ENCODE measurements around the gene STX19. TPM values are rescaled to one million over a fixed set of nuclear protein-coding genes. Genes with fewer than 3 reads are reported as not detected.
"Not testable (repeated sequence)": the region's sequence is repeated elsewhere in the genome, so short reads cannot be mapped to it uniquely, and the experiment has no call there.

Gene STX19
- total RNA-seq, 1 experiment from 2014 or later: 5.2 TPM

GRCh38 chr3:94050546-94050945 lies 22.1 kb upstream of the STX19 start:
- BruUV-seq (replicated peaks): no TSS peak
- TF ChIP-seq CTCF (IDR thresholded peaks at IDR 0.05; ENCODE audit: unreplicated experiment): no peak
- CTCF ChIA-PET: no interaction called here
- no peaks in the 10 kb centered on the region for H3K27me3 Mint-ChIP-seq (ENCODE audit: unreplicated experiment)
- H3K4me1 Mint-ChIP-seq (ENCODE audit: low read depth, unreplicated experiment): no peaks in the 10 kb centered on the region
- intact Hi-C loops (cut with micrococcal nuclease; ENCODE audit: unreplicated experiment): no loop called here
- no peak overlapping the region for H3K27ac Mint-ChIP-seq (ENCODE audit: unreplicated experiment)
- H3K4me3 Mint-ChIP-seq (ENCODE audit: low read depth, unreplicated experiment): no peak overlapping the region
- DNase-seq: no peak
- H3K9me3 Mint-ChIP-seq (ENCODE audit: low read depth, unreplicated experiment): no peaks in the 10 kb centered on the region
- no peaks in the 10 kb centered on the region for H3K36me3 Mint-ChIP-seq (ENCODE audit: insufficient read depth, unreplicated experiment)

GRCh38 chr3:94049267-94049666 lies 20.9 kb upstream of the STX19 start:
- DNase-seq: no peak
- no peak for TF ChIP-seq CTCF (IDR thresholded peaks at IDR 0.05; ENCODE audit: unreplicated experiment)
- no peak overlapping the region for H3K27ac Mint-ChIP-seq (ENCODE audit: unreplicated experiment)
- H3K4me3 Mint-ChIP-seq (ENCODE audit: low read depth, unreplicated experiment): no peak overlapping the region
- no peaks in the 10 kb centered on the region for H3K4me1 Mint-ChIP-seq (ENCODE audit: low read depth, unreplicated experiment)
- CTCF ChIA-PET: no interaction called here
- no peaks in the 10 kb centered on the region for H3K9me3 Mint-ChIP-seq (ENCODE audit: low read depth, unreplicated experiment)
- intact Hi-C loops (cut with micrococcal nuclease; ENCODE audit: unreplicated experiment): no loop called here
- H3K27me3 Mint-ChIP-seq (ENCODE audit: unreplicated experiment): no peaks in the 10 kb centered on the region
- peaks cover under 1% of the 10 kb centered on the region for H3K36me3 Mint-ChIP-seq (ENCODE audit: insufficient read depth, unreplicated experiment)
- BruUV-seq (replicated peaks): no TSS peak

- Mint-ChIP-seq H3K27me3 (ENCODE audit: unreplicated experiment) (no peaks in the 10 kb centered on the region), H3K36me3 (ENCODE audit: insufficient read depth, unreplicated experiment) (peaks cover 10% of the 10 kb centered on the region), H3K4me3 (ENCODE audit: low read depth, unreplicated experiment) (no peak overlapping the region), H3K4me1 (ENCODE audit: low read depth, unreplicated experiment) (no peaks in the 10 kb centered on the region), H3K27ac (ENCODE audit: unreplicated experiment) (no peak overlapping the region), H3K9me3 (ENCODE audit: low read depth, unreplicated experiment) (no peaks in the 10 kb centered on the region)
- no peak for TF ChIP-seq CTCF (IDR thresholded peaks at IDR 0.05; ENCODE audit: unreplicated experiment)
- DNase-seq: no peak
- CTCF ChIA-PET: no interaction called here
- intact Hi-C loops (cut with micrococcal nuclease; ENCODE audit: unreplicated experiment): no loop called here
- BruUV-seq (replicated peaks): no TSS peak
These were observed 18.1 kb upstream of the STX19 start for GRCh38 chr3:94046533-94046932.

GRCh38 chr3:94044100-94044936 lies 15.9 kb upstream of the STX19 start:
- BruUV-seq (replicated peaks); H3K9me3 Mint-ChIP-seq (ENCODE audit: low read depth, unreplicated experiment); DNase-seq; CTCF ChIA-PET; H3K4me1 Mint-ChIP-seq (ENCODE audit: low read depth, unreplicated experiment); H3K27me3 Mint-ChIP-seq (ENCODE audit: unreplicated experiment); intact Hi-C loops (cut with micrococcal nuclease; ENCODE audit: unreplicated experiment); H3K4me3 Mint-ChIP-seq (ENCODE audit: low read depth, unreplicated experiment): not testable (repeated sequence)
- Mint-ChIP-seq H3K36me3 (ENCODE audit: insufficient read depth, unreplicated experiment) (peaks cover 10% of the 10 kb centered on the region), H3K27ac (ENCODE audit: unreplicated experiment) (peak overlapping the region; percentile 83)

- intact Hi-C loops (cut with micrococcal nuclease; ENCODE audit: unreplicated experiment): no loop called here
- Mint-ChIP-seq H3K27me3 (ENCODE audit: unreplicated experiment) (no peaks in the 10 kb centered on the region), H3K36me3 (ENCODE audit: insufficient read depth, unreplicated experiment) (peaks cover 10% of the 10 kb centered on the region), H3K4me3 (ENCODE audit: low read depth, unreplicated experiment) (no peak overlapping the region), H3K9me3 (ENCODE audit: low read depth, unreplicated experiment) (no peaks in the 10 kb centered on the region), H3K4me1 (ENCODE audit: low read depth, unreplicated experiment) (no peaks in the 10 kb centered on the region), H3K27ac (ENCODE audit: unreplicated experiment) (peak overlapping the region; percentile 83)
- no peak for DNase-seq
- CTCF ChIA-PET: no interaction called here
- no TSS peak for BruUV-seq (replicated peaks)
- no peak for TF ChIP-seq CTCF (IDR thresholded peaks at IDR 0.05; ENCODE audit: unreplicated experiment)
These were observed 14.9 kb upstream of the STX19 start for GRCh38 chr3:94043285-94043684.
